IMR-90 (cell line): ENCODE results near the gene SLC26A2. TPM values are rescaled to one million over a fixed set of nuclear protein-coding genes. Genes with fewer than 3 reads are reported as not detected.

ENCODE experiments used
- ATAC-seq: fragments of 200-7000 bp; cut with Tn5 transposase; 2 replicates; pipeline ENCODE4 v1.9.1; 2020; ENCODE audit warnings: low read depth, mild to moderate bottlenecking, moderate library complexity
- BruUV-seq: library from RNA; stranded (reverse); fragments of 400-500 nt; replicated peaks from 2 replicates; lab custom pipeline; 2021; lab: Mats Ljungman, UMichigan
- CTCF ChIA-PET: fragments of 300-600 bp; formaldehyde crosslinking; extraction: SDS; loops from one replicate; lab custom pipeline; 2021; ENCODE audit warnings: antibody characterized with exemption; lab: Yijun Ruan, JAX
- POLR2A ChIA-PET: fragments of 300-600 bp; sonication (Branson Sonifier 250); formaldehyde crosslinking; loops from one replicate; lab custom pipeline; 2022; ENCODE audit warnings: antibody characterized with exemption; ENCODE audit not compliant: unreplicated experiment; lab: Charles Lee
- DNase-seq: peaks from one replicate; pipeline ENCODE4 v3.0.0; 2013
- H2AFZ ChIP-seq: replicated peaks from 2 replicates; pipeline ENCODE3; 2013; ENCODE audit warnings: low read length, mild to moderate bottlenecking; ENCODE audit not compliant: poor library complexity
- H2AK5ac ChIP-seq: 2 replicates; pipeline ENCODE4 v1.6.1; 2013; ENCODE audit warnings: low read depth, low read length, inconsistent platforms
- H2AK9ac ChIP-seq: replicated peaks from 2 replicates; pipeline ENCODE3; 2013; ENCODE audit warnings: mild to moderate bottlenecking, low read depth, low read length, moderate library complexity; ENCODE audit not compliant: poor library complexity
- H2BK120ac ChIP-seq: 2 replicates; pipeline ENCODE4 v1.6.1; 2013; ENCODE audit warnings: low read depth, low read length, inconsistent platforms
- H2BK15ac ChIP-seq: 3 replicates; pipeline ENCODE4 v1.6.1; 2013; ENCODE audit warnings: low read depth, low read length, inconsistent platforms
- H2BK20ac ChIP-seq: 2 replicates; pipeline ENCODE4 v1.6.1; 2013; ENCODE audit warnings: low read depth, mild to moderate bottlenecking, inconsistent platforms, low read length, moderate library complexity
- H2BK5ac ChIP-seq: 2 replicates; pipeline ENCODE4 v1.6.1; 2013; ENCODE audit warnings: mild to moderate bottlenecking, low read depth, low read length, inconsistent platforms; ENCODE audit not compliant: poor library complexity, severe bottlenecking
- H3K14ac ChIP-seq: replicated peaks from 2 replicates; pipeline ENCODE4 v1.6.1; 2013; ENCODE audit warnings: low read depth, low read length, inconsistent platforms
- H3K18ac ChIP-seq: 2 replicates; pipeline ENCODE4 v1.6.1; 2013; ENCODE audit warnings: low read depth, low read length, control low read depth
- H3K23ac ChIP-seq: 2 replicates; pipeline ENCODE4 v1.6.1; 2013; ENCODE audit warnings: low read depth, low read length, inconsistent platforms
- H3K27ac ChIP-seq: 2 replicates; pipeline ENCODE4 v1.5.1; 2013; ENCODE audit warnings: mild to moderate bottlenecking, control low read depth, low read length; ENCODE audit not compliant: insufficient read depth
- H3K27me3 ChIP-seq: 2 replicates; pipeline ENCODE4 v1.6.1; 2013; ENCODE audit warnings: low read length; ENCODE audit not compliant: control insufficient read depth, insufficient read depth
- H3K36me3 ChIP-seq: 2 replicates; pipeline ENCODE4 v1.6.1; 2013; ENCODE audit warnings: low read length, mixed read lengths; ENCODE audit not compliant: control insufficient read depth, insufficient read depth
- H3K4ac ChIP-seq: 2 replicates; pipeline ENCODE4 v1.6.1; 2013; ENCODE audit warnings: low read depth, low read length, inconsistent platforms
- H3K4me1 ChIP-seq: 2 replicates; pipeline ENCODE4 v1.6.1; 2013; ENCODE audit warnings: low read length, mixed read lengths; ENCODE audit not compliant: control insufficient read depth, insufficient read depth
- H3K4me2 ChIP-seq: 2 replicates; pipeline ENCODE4 v1.6.1; 2013; ENCODE audit warnings: low read depth, mild to moderate bottlenecking, control low read depth, low read length, moderate library complexity
- H3K4me3 ChIP-seq: 2 replicates; pipeline ENCODE4 v1.5.1; 2013; ENCODE audit warnings: low read depth, mild to moderate bottlenecking, control low read depth, low read length, moderate library complexity; ENCODE audit not compliant: insufficient read depth
- H3K56ac ChIP-seq: 2 replicates; pipeline ENCODE4 v1.6.1; 2013; ENCODE audit warnings: low read length, inconsistent platforms; ENCODE audit not compliant: insufficient read depth; ENCODE audit errors: extremely low read depth
- H3K79me1 ChIP-seq, 2 experiments: 2 replicates each; pipeline ENCODE4 v1.6.1; 2013; ENCODE audit warnings: low read length in 2 of 2, inconsistent platforms in 1 of 2, low read depth in 1 of 2
- H3K9ac ChIP-seq: 2 replicates; pipeline ENCODE4 v1.6.1; 2013; ENCODE audit warnings: low read depth, low read length, control low read depth
- H3K9me1 ChIP-seq: 2 replicates; pipeline ENCODE4 v1.6.1; 2013; ENCODE audit warnings: low read length, inconsistent platforms; ENCODE audit not compliant: insufficient read depth
- H3K9me3 ChIP-seq: 2 replicates; pipeline ENCODE4 v1.6.1; 2013; ENCODE audit warnings: low read length; ENCODE audit not compliant: control insufficient read depth, insufficient read depth
- H4K20me1 ChIP-seq: 2 replicates; pipeline ENCODE4 v1.6.1; 2013; ENCODE audit warnings: low read length, inconsistent platforms; ENCODE audit not compliant: insufficient read depth
- H4K5ac ChIP-seq: 2 replicates; pipeline ENCODE4 v1.6.1; 2013; ENCODE audit warnings: mild to moderate bottlenecking, low read depth, low read length, control low read depth
- H4K8ac ChIP-seq, 2 experiments: 2 replicates each; pipeline ENCODE4 v1.6.1; 2013; ENCODE audit warnings: low read depth in 2 of 2, low read length in 2 of 2, control low read depth in 1 of 2, inconsistent platforms in 1 of 2
- H4K91ac ChIP-seq: 2 replicates; pipeline ENCODE4 v1.6.1; 2013; ENCODE audit warnings: low read depth, low read length, inconsistent platforms; ENCODE audit not compliant: insufficient read depth
- CEBPB ChIP-seq: IDR thresholded peaks from 2 replicates; pipeline ENCODE4 v1.6.1; 2012; ENCODE audit warnings: low read depth, low read length, improper control_type of control experiment
- CTCF ChIP-seq: conservative IDR thresholded peaks from 2 replicates; pipeline ENCODE4 v1.5.1; 2012; ENCODE audit warnings: mild to moderate bottlenecking, low read depth, low read length, improper control_type of control experiment
- ELK1 ChIP-seq: fragments of 150-350 bp; IDR thresholded peaks from 2 replicates; pipeline ENCODE4 v1.6.1; 2016; ENCODE audit warnings: low read depth, mild to moderate bottlenecking, low read length, moderate library complexity, borderline replicate concordance
- FOS ChIP-seq: fragments of 150-350 bp; IDR thresholded peaks from 2 replicates; pipeline ENCODE4 v1.6.1; 2016; ENCODE audit warnings: low read depth, low read length
- MAFK ChIP-seq: IDR thresholded peaks from 2 replicates; pipeline ENCODE4 v1.6.1; 2012; ENCODE audit warnings: low read depth, low read length, improper control_type of control experiment
- MAZ ChIP-seq: IDR thresholded peaks from 2 replicates; pipeline ENCODE4 v1.6.1; 2012; ENCODE audit warnings: low read depth, mild to moderate bottlenecking, low read length, improper control_type of control experiment, moderate library complexity, borderline replicate concordance
- MXI1 ChIP-seq: IDR thresholded peaks from 2 replicates; pipeline ENCODE4 v1.6.1; 2012; ENCODE audit warnings: low read depth, mild to moderate bottlenecking, low read length, moderate library complexity, borderline replicate concordance
- POLR2A ChIP-seq: IDR thresholded peaks from 2 replicates; pipeline ENCODE4 v1.6.1; 2012; ENCODE audit warnings: mild to moderate bottlenecking, low read depth, low read length
- RAD21 ChIP-seq: IDR thresholded peaks from 2 replicates; pipeline ENCODE4 v1.6.1; 2012; ENCODE audit warnings: low read length, improper control_type of control experiment
- RFX5 ChIP-seq: IDR thresholded peaks from 2 replicates; pipeline ENCODE4 v1.8.0; 2012; ENCODE audit warnings: low read depth, mild to moderate bottlenecking, low read length, moderate library complexity
- USF2 ChIP-seq: fragments of 150-350 bp; IDR thresholded peaks from 2 replicates; pipeline ENCODE4 v1.6.1; 2017; ENCODE audit warnings: mild to moderate bottlenecking, antibody characterized with exemption, low read length, low read depth
- WGBS, 2 experiments: methylation state at CpG; one replicate each; pipeline versions ENCODE4 v1.1.5 to v1.1.7; 2013; ENCODE audit warnings: missing lambda C conversion rate in 2 of 2; ENCODE audit not compliant: insufficient read length in 1 of 2; ENCODE audit errors: extremely low coverage in 2 of 2; 5-methylcytosine and 5-hydroxymethylcytosine counted together
- dilution Hi-C: fragments of 300-500 bp; cut with HindIII; formaldehyde crosslinking; loops from one replicate; pipeline ENCODE4 v1.14.3; 2018; ENCODE audit warnings: low sequenced_read_pairs; ENCODE audit not compliant: unreplicated experiment
- in situ Hi-C: fragments of 300-500 bp; cut with MboI; formaldehyde crosslinking; loops from 3 replicates; pipeline ENCODE4 v1.14.3; 2019; ENCODE audit warnings: low sequenced_read_pairs, inconsistent platforms, mixed read lengths
- intact Hi-C: fragments of 100-400 bp; cut with micrococcal nuclease; formaldehyde crosslinking; loops from 2 replicates; pipeline ENCODE4 v1.10.0; 2022
- polyA plus RNA-seq, 3 experiments: library from polyadenylated mRNA; depleted of rRNA; stranded (reverse); fragments of >200 nt; gene quantifications; 2 replicates each; pipeline ENCODE4 v1.2.3, GENCODE V29; 2012; ENCODE audit warnings: low replicate concordance in 1 of 3
- total RNA-seq: library from RNA; depleted of rRNA; stranded (reverse); fragments of >200 nt; gene quantifications from 2 replicates; pipeline ENCODE4 v1.2.3, GENCODE V29; 2012

The SLC26A2 gene
- total and polyA plus RNA-seq, 2 of the 4 experiments (the other 2 are of a cell fraction) = 2.2 to 9.9 TPM

- in situ Hi-C loops = no loop called here
- Histone ChIP-seq H3K4ac (no peak overlapping the region), H3K27me3 (peaks cover 11% of the 10 kb centered on the region), H3K9ac (no peak overlapping the region), H3K9me1 (peaks cover 20% of the 10 kb centered on the region), H3K27ac (no peak overlapping the region), H2AFZ (no peak overlapping the region), H4K20me1 (no peaks in the 10 kb centered on the region), H3K79me1 (no peaks in the 10 kb centered on the region), H3K9me3 (no peaks in the 10 kb centered on the region), H2BK120ac (no peak overlapping the region), H2AK5ac (no peak overlapping the region), H2AK9ac (no peak overlapping the region), H3K18ac (no peak overlapping the region), H3K23ac (no peak overlapping the region), H3K4me3 (no peak overlapping the region), H3K4me2 (no peak overlapping the region), H3K56ac (no peak overlapping the region), H2BK15ac (no peak overlapping the region), H2BK5ac (no peak overlapping the region), H4K91ac (no peak overlapping the region), H4K8ac (no peak overlapping the region), H4K5ac (no peak overlapping the region), H3K14ac (no peak overlapping the region), H2BK20ac (no peak overlapping the region), H3K4me1 (peaks cover 10% of the 10 kb centered on the region), H3K36me3 (no peaks in the 10 kb centered on the region)
- CTCF ChIA-PET = interaction anchor here (0.6 kb wide), 1 partner anchor 26 kb away, joined by 5 read pairs; no protein-coding TSS in a partner anchor
- WGBS, 2 experiments = no CpG with 5 or more reads among the region's 8 CpGs
- intact Hi-C loops = no loop called here
- TF ChIP-seq MXI1 = no peak
- no peak for TF ChIP-seq ELK1
- no peak for TF ChIP-seq USF2
- TF ChIP-seq POLR2A = no peak
- no peak for TF ChIP-seq RAD21
- TF ChIP-seq RFX5 = no peak
- TF ChIP-seq CEBPB = no peak
- no peak for TF ChIP-seq MAZ
- TF ChIP-seq FOS = no peak
- TF ChIP-seq MAFK = no peak
- TF ChIP-seq CTCF = no peak
- dilution Hi-C loops = no loop called here
- POLR2A ChIA-PET = no interaction called here
- DNase-seq = no peak
- no peak for ATAC-seq
- no TSS peak for BruUV-seq
These were observed 25.1 kb upstream of the SLC26A2 start for GRCh38 chr5:149935431-149935901.
